HepG2 (cell line): ENCODE results near the gene BLCAP. TPM values are rescaled to one million over a fixed set of nuclear protein-coding genes. Genes with fewer than 3 reads are reported as not detected.

Source experiments
- ATAC-seq: fragments of 200-7000 bp; cut with Tn5 transposase; 3 replicates; pipeline ENCODE4 v1.9.1; 2020; ENCODE audit warnings: mild to moderate bottlenecking, moderate library complexity
- BruUV-seq: library from RNA; stranded (reverse); fragments of 400-500 nt; replicated peaks from 2 replicates; lab custom pipeline; 2021; lab: Mats Ljungman, UMichigan
- CTCF ChIA-PET: fragments of 300-600 bp; formaldehyde crosslinking; extraction: SDS; loops from one replicate; lab custom pipeline; 2021; ENCODE audit warnings: low total read pairs, inconsistent platforms, low intra/inter-chr PET ratio; lab: Yijun Ruan, JAX
- POLR2A ChIA-PET: fragments of 350-600 bp; sonication (Branson Sonifier 250); formaldehyde crosslinking; loops from one replicate; lab custom pipeline; 2020; ENCODE audit warnings: antibody characterized with exemption, inconsistent platforms; lab: Yijun Ruan, JAX
- DNase-seq: peaks from one replicate; pipeline ENCODE4 v3.0.0-alpha.2; 2015; ENCODE audit warnings: low spot score
- FAIRE-seq: peaks from 3 replicates; lab custom pipeline; 2011; peaks lifted over from hg19 to GRCh38; lab: Jason Lieb, UNC
- H2AFZ ChIP-seq: one replicate; pipeline ENCODE4 v1.6.1; 2011; ENCODE audit warnings: low read length, inconsistent platforms
- H3K27ac ChIP-seq: fragments of 300-600 bp; 3 replicates; pipeline ENCODE4 v1.8.0; 2011; ENCODE audit warnings: mixed run types, mild to moderate bottlenecking, mixed read lengths, low read length, inconsistent platforms; ENCODE audit not compliant: insufficient read depth; ENCODE audit errors: extremely low read length
- H3K27me3 ChIP-seq, 2 experiments: fragments of 200-600 bp in 1 of 2; 2 replicates in 1 of 2; 3 replicates in 1 of 2; pipeline versions ENCODE4 v1.6.0 to v1.8.0; 2011; ENCODE audit warnings: low read length in 2 of 2, mild to moderate bottlenecking in 2 of 2, moderate library complexity in 2 of 2, inconsistent platforms in 1 of 2; ENCODE audit not compliant: insufficient read depth in 2 of 2, control insufficient read depth in 1 of 2
- H3K36me3 ChIP-seq, 2 experiments: fragments of 200-600 bp in 1 of 2; replicated peaks in 1 of 2; 2 replicates in 1 of 2; 3 replicates in 1 of 2; pipeline versions ENCODE4 v1.5.1 to v1.8.0; 2011; ENCODE audit warnings: low read length in 2 of 2, inconsistent platforms in 1 of 2; ENCODE audit not compliant: insufficient read depth in 2 of 2, control insufficient read depth in 1 of 2
- H3K4me1 ChIP-seq: 2 replicates; pipeline ENCODE4 v1.5.1; 2012; ENCODE audit warnings: low read length, inconsistent platforms; ENCODE audit not compliant: insufficient read depth
- H3K4me2 ChIP-seq: 2 replicates; pipeline ENCODE4 v1.6.0; 2011; ENCODE audit warnings: low read depth, low read length, inconsistent platforms
- H3K4me3 ChIP-seq, 3 experiments: fragments of 200-600 bp in 1 of 3; sonication (generic), shearing (Covaris generic) in 1 of 3; replicated peaks in 1 of 3; 2 replicates each; pipeline ENCODE4 v1.5.1; 2011 to 2016; ENCODE audit warnings: low read length in 3 of 3, inconsistent platforms in 2 of 3, low read depth in 2 of 3, mild to moderate bottlenecking in 2 of 3, control low read depth in 1 of 3, mixed read lengths in 1 of 3; ENCODE audit not compliant: insufficient read depth in 1 of 3
- H3K79me2 ChIP-seq: one replicate; pipeline ENCODE4 v1.6.1; 2011; ENCODE audit warnings: low read length, inconsistent platforms; ENCODE audit not compliant: insufficient read depth
- H3K9ac ChIP-seq: 2 replicates; pipeline ENCODE4 v1.6.0; 2011; ENCODE audit warnings: mild to moderate bottlenecking, low read depth, low read length, inconsistent platforms; ENCODE audit not compliant: insufficient read depth
- H3K9me3 ChIP-seq: 2 replicates; pipeline ENCODE4 v1.5.1; 2012; ENCODE audit warnings: mild to moderate bottlenecking, low read length
- H4K20me1 ChIP-seq: 2 replicates; pipeline ENCODE4 v1.6.0; 2011; ENCODE audit warnings: inconsistent platforms, mild to moderate bottlenecking, low read length, moderate library complexity; ENCODE audit not compliant: insufficient read depth
- FOXK2 ChIP-seq: fragments of 450-650 bp; IDR thresholded peaks from 2 replicates; pipeline ENCODE4 v1.6.1; 2016
- FUBP1 ChIP-seq: sonication (generic); formaldehyde crosslinking; IDR thresholded peaks from 2 replicates; pipeline ENCODE4 v1.5.1; 2020; ENCODE audit warnings: missing genetic modification reagents, mild to moderate bottlenecking, borderline replicate concordance
- GATAD1 ChIP-seq: IDR thresholded peaks from 2 replicates; pipeline ENCODE4 v1.6.1; 2016; ENCODE audit warnings: missing genetic modification reagents, missing compliant biosample characterization
- HINFP ChIP-seq: sonication (generic); formaldehyde crosslinking; IDR thresholded peaks from 2 replicates; pipeline ENCODE4 v1.4.0; 2020; ENCODE audit warnings: low read depth, mild to moderate bottlenecking, missing genetic modification reagents
- HIVEP1 ChIP-seq: sonication (generic); formaldehyde crosslinking; IDR thresholded peaks from 2 replicates; pipeline ENCODE4 v1.4.0; 2020; ENCODE audit warnings: mild to moderate bottlenecking, missing genetic modification reagents
- NCOR1 ChIP-seq: fragments of 200-600 bp; sonication (generic); IDR thresholded peaks from 2 replicates; pipeline ENCODE4 v1.7.0; 2017; ENCODE audit warnings: antibody characterized with exemption, low read length, borderline replicate concordance
- NFATC3 ChIP-seq: sonication (generic); formaldehyde crosslinking; IDR thresholded peaks from 2 replicates; pipeline ENCODE4 v1.5.1; 2020; ENCODE audit warnings: mild to moderate bottlenecking, missing genetic modification reagents
- NFKB2 ChIP-seq: sonication (generic); formaldehyde crosslinking; IDR thresholded peaks from 2 replicates; pipeline ENCODE4 v1.4.0; 2020; ENCODE audit warnings: missing genetic modification reagents, borderline replicate concordance
- PAF1 ChIP-seq: IDR thresholded peaks from 2 replicates; pipeline ENCODE4 v1.6.1; 2016; ENCODE audit warnings: missing genetic modification reagents, missing compliant biosample characterization
- REPIN1 ChIP-seq: sonication (generic); formaldehyde crosslinking; IDR thresholded peaks from 2 replicates; pipeline ENCODE4 v1.8.0; 2022; ENCODE audit warnings: missing genetic modification reagents, low read depth, mild to moderate bottlenecking, borderline replicate concordance
- TMF1 ChIP-seq: sonication (generic); formaldehyde crosslinking; IDR thresholded peaks from 2 replicates; pipeline ENCODE4 v1.8.1; 2022; ENCODE audit warnings: low read depth, missing genetic modification reagents
- YEATS4 ChIP-seq: sonication (generic); formaldehyde crosslinking; IDR thresholded peaks from 2 replicates; pipeline ENCODE4 v1.4.0; 2020; ENCODE audit warnings: missing genetic modification reagents, borderline replicate concordance
- ZBTB7B ChIP-seq: sonication (generic); formaldehyde crosslinking; IDR thresholded peaks from 2 replicates; pipeline ENCODE4 v1.4.0; 2020; ENCODE audit warnings: missing genetic modification reagents
- ZNF326 ChIP-seq: sonication (generic); formaldehyde crosslinking; IDR thresholded peaks from 2 replicates; pipeline ENCODE4 v1.4.0; 2020; ENCODE audit warnings: missing genetic modification reagents, borderline replicate concordance
- ZNF34 ChIP-seq: sonication (generic); formaldehyde crosslinking; IDR thresholded peaks from 2 replicates; pipeline ENCODE4 v1.4.0; 2020; ENCODE audit warnings: mild to moderate bottlenecking, missing genetic modification reagents, borderline replicate concordance
- ZNF432 ChIP-seq: sonication (generic); formaldehyde crosslinking; IDR thresholded peaks from 2 replicates; pipeline ENCODE4 v1.5.0; 2020; ENCODE audit warnings: missing genetic modification reagents, mild to moderate bottlenecking, borderline replicate concordance
- WGBS: methylation state at CpG from one replicate; pipeline ENCODE4 v1.1.6; 2017; ENCODE audit warnings: low lambda C conversion rate; 5-methylcytosine and 5-hydroxymethylcytosine counted together
- in situ Hi-C: cut with HindIII; loops from 2 replicates; pipeline ENCODE4 v1.10.0; 2017; ENCODE audit warnings: low pct_unique_long_range_greater_than_20kb; ENCODE audit not compliant: extremely low pct_ligation_motif_present
- intact Hi-C: fragments of 100-400 bp; cut with micrococcal nuclease; formaldehyde crosslinking; loops from one replicate; pipeline ENCODE4 v1.10.0; 2022; ENCODE audit not compliant: unreplicated experiment
- polyA plus RNA-seq, 8 experiments: library from polyadenylated mRNA; depleted of rRNA in 3 of 8; stranded (reverse) in 7 of 8; unstranded in 1 of 8; fragments of >200 nt; fragmentation: Illumina TruSeq in 4 of 8; extraction: Trizol in 4 of 8; gene quantifications; 2 replicates each; pipeline versions ENCODE4 v1.2.1 to v1.2.3, GENCODE V29; 2011 to 2016; ENCODE audit warnings: low read depth in 4 of 8, missing spikeins in 1 of 8, mixed read lengths in 1 of 8; ENCODE audit not compliant: insufficient read depth in 1 of 8
- total RNA-seq, 5 experiments: library from RNA; depleted of rRNA; stranded (reverse); fragments of >200 nt; fragmentation: Illumina TruSeq; extraction: Trizol; gene quantifications; 2 replicates each; pipeline ENCODE4 v1.2.3, GENCODE V29; 2016; ENCODE audit warnings: low read depth in 1 of 5
- TF ChIP-seq, protein P1 (sequence below): sonication (generic); formaldehyde crosslinking; IDR thresholded peaks from 2 replicates; pipeline ENCODE4 v1.5.1; 2020; ENCODE audit warnings: missing genetic modification reagents, mild to moderate bottlenecking, borderline replicate concordance
- TF ChIP-seq, protein P2 (sequence below): IDR thresholded peaks from 2 replicates; pipeline ENCODE4 v1.6.1; 2016; ENCODE audit warnings: control low read depth

Gene BLCAP
- total and polyA plus RNA-seq, 2 of the 13 experiments (the other 11 are each of a cell fraction or from before 2014, with no cell fraction given): 52.4 to 86.8 TPM

- ChIA-PET CTCF (no interaction called here), POLR2A (interaction anchor here (1.2 to 4.7 kb wide), 8 partner anchors 10 to 259 kb away, joined by 3 to 44 read pairs (median 6); partner anchors contain the start of gene MANBAL)
- Histone ChIP-seq H3K4me2 (peak overlapping the region; percentile 91), H3K27me3 (no peaks in the 10 kb centered on the region; a peak in 1 of 5 replicates), H4K20me1 (peaks cover 16% of the 10 kb centered on the region), H3K9ac (no peak overlapping the region), H3K4me1 (peaks cover 66% of the 10 kb centered on the region), H3K79me2 (peaks cover 33% of the 10 kb centered on the region), H3K27ac (no peak overlapping the region), H2AFZ (no peak overlapping the region), H3K9me3 (no peaks in the 10 kb centered on the region), H3K4me3 (no peak overlapping the region; a peak in 1 of 6 replicates), H3K36me3 (no peaks in the 10 kb centered on the region)
- intact Hi-C loops (loop anchor here (2.0 kb wide), 1 partner anchor 25 kb away; no protein-coding TSS in a partner anchor), in situ Hi-C loops (loop anchor here (5.0 kb wide), 3 partner anchors 122 to 332 kb away; no protein-coding TSS in a partner anchor)
- no TSS peak for BruUV-seq
- 75% methylated on average over 8 of the region's 8 CpGs for WGBS
- FAIRE-seq: peak; percentile 66
- peak; percentile 44 for DNase-seq
- no peak for ATAC-seq
- no peak for TF ChIP-seq NFKB2
- TF ChIP-seq FOXK2: no peak
- 0 out of 2 replicates have a peak, but pooled peaks have one; percentile 67 for TF ChIP-seq ZNF34 (CRISPR knock-in tag)
- TF ChIP-seq HIVEP1 (CRISPR knock-in tag): 0 out of 2 replicates have a peak, but pooled peaks have one; percentile 41
- TF ChIP-seq GATAD1 (CRISPR knock-in tag): 0 out of 2 replicates have a peak, but pooled peaks have one; percentile 8
- TF ChIP-seq TMF1 (CRISPR knock-in tag): no peak
- no peak for TF ChIP-seq FUBP1 (CRISPR knock-in tag)
- no peak for TF ChIP-seq REPIN1 (CRISPR knock-in tag)
- no peak for TF ChIP-seq HINFP (CRISPR knock-in tag)
- TF ChIP-seq ZBTB7B (CRISPR knock-in tag): 0 out of 2 replicates have a peak, but pooled peaks have one; percentile 11
- no peak for TF ChIP-seq PAF1 (CRISPR knock-in tag)
- no peak for TF ChIP-seq ZNF432 (CRISPR knock-in tag)
- TF ChIP-seq, protein P1, sequence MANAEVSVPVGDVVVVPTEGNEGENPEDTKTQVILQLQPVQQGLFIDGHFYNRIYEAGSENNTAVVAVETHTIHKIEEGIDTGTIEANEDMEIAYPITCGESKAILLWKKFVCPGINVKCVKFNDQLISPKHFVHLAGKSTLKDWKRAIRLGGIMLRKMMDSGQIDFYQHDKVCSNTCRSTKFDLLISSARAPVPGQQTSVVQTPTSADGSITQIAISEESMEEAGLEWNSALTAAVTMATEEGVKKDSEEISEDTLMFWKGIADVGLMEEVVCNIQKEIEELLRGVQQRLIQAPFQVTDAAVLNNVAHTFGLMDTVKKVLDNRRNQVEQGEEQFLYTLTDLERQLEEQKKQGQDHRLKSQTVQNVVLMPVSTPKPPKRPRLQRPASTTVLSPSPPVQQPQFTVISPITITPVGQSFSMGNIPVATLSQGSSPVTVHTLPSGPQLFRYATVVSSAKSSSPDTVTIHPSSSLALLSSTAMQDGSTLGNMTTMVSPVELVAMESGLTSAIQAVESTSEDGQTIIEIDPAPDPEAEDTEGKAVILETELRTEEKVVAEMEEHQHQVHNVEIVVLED (CRISPR knock-in tag): no peak
- TF ChIP-seq ZNF326 (CRISPR knock-in tag): no peak
- TF ChIP-seq NFATC3 (CRISPR knock-in tag): no peak
- TF ChIP-seq, protein P2, sequence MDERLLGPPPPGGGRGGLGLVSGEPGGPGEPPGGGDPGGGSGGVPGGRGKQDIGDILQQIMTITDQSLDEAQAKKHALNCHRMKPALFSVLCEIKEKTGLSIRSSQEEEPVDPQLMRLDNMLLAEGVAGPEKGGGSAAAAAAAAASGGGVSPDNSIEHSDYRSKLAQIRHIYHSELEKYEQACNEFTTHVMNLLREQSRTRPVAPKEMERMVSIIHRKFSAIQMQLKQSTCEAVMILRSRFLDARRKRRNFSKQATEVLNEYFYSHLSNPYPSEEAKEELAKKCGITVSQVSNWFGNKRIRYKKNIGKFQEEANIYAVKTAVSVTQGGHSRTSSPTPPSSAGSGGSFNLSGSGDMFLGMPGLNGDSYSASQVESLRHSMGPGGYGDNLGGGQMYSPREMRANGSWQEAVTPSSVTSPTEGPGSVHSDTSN (CRISPR knock-in tag): no peak
- no peak for TF ChIP-seq NCOR1
- TF ChIP-seq YEATS4: no peak
Observed at GRCh38 chr20:37529214-37529967, 1.7 kb upstream of the BLCAP start.
